ENCODE measurements around the gene WEE2. TPM values are rescaled to one million over a fixed set of nuclear protein-coding genes. Genes with fewer than 3 reads are reported as not detected.

Gene WEE2
- total RNA-seq, 4 donors from 2014 or later, result not detected

- H3K4me1 ChIP-seq, result no peaks in the 10 kb centered on the region
- no peak overlapping the region for H3K27ac ChIP-seq
- H3K4me3 ChIP-seq, result no peak overlapping the region
- no peaks in the 10 kb centered on the region for H3K27me3 ChIP-seq
- H3K36me3 ChIP-seq, result peaks cover 0 to 87% of the 10 kb centered on the region in 2 donors
- no peak for ATAC-seq
- 87 to 91% methylated on average over 5 to 6 of the region's 6 CpGs for WGBS, 2 donors (ENCODE audit: low coverage in 1 of 2)
- no peaks in the 10 kb centered on the region for H3K9me3 ChIP-seq
- no peak for TF ChIP-seq EP300 (IDR thresholded peaks at IDR 0.05)
- TF ChIP-seq POLR2AphosphoS5 (IDR thresholded peaks at IDR 0.05), result no peak
- TF ChIP-seq CTCF (IDR thresholded peaks at IDR 0.05), result no peak
- TF ChIP-seq POLR2A (IDR thresholded peaks at IDR 0.05), result no peak
Measured at GRCh38 chr7:141664450-141664849, 43.7 kb upstream of the WEE2 start.

- Histone ChIP-seq H3K4me3 (no peak overlapping the region), H3K36me3 (peaks cover 0 to 81% of the 10 kb centered on the region in 2 donors), H3K4me1 (no peaks in the 10 kb centered on the region), H3K9me3 (no peaks in the 10 kb centered on the region), H3K27me3 (no peaks in the 10 kb centered on the region), H3K27ac (no peak overlapping the region)
- 86 to 88% methylated on average over 2 to 12 of the region's 18 CpGs for WGBS, 2 donors (ENCODE audit: low coverage in 1 of 2)
- no peak for ATAC-seq
- TF ChIP-seq EP300 (IDR thresholded peaks at IDR 0.05), result no peak
- no peak for TF ChIP-seq POLR2AphosphoS5 (IDR thresholded peaks at IDR 0.05)
- no peak for TF ChIP-seq CTCF (IDR thresholded peaks at IDR 0.05)
- TF ChIP-seq POLR2A (IDR thresholded peaks at IDR 0.05), result no peak
Measured at GRCh38 chr7:141665208-141666035, 42.7 kb upstream of the WEE2 start.

GRCh38 chr7:141666071-141666470, 42.1 kb upstream of the WEE2 start:
- no peak for ATAC-seq
- no peak for TF ChIP-seq POLR2A (IDR thresholded peaks at IDR 0.05)
- TF ChIP-seq POLR2AphosphoS5 (IDR thresholded peaks at IDR 0.05), result no peak
- no peak for TF ChIP-seq EP300 (IDR thresholded peaks at IDR 0.05)
- TF ChIP-seq CTCF (IDR thresholded peaks at IDR 0.05), result no peak
- Histone ChIP-seq H3K27ac (no peak overlapping the region), H3K4me3 (no peak overlapping the region), H3K9me3 (no peaks in the 10 kb centered on the region), H3K36me3 (peaks cover 0 to 82% of the 10 kb centered on the region in 2 donors), H3K27me3 (no peaks in the 10 kb centered on the region), H3K4me1 (no peaks in the 10 kb centered on the region)
- 68 to 91% methylated on average over 3 to 4 of the region's 4 CpGs for WGBS, 2 donors (ENCODE audit: low coverage in 1 of 2)

- H3K36me3 ChIP-seq, result peaks cover 0 to 80% of the 10 kb centered on the region in 2 donors
- 79 to 89% methylated on average over 2 of the region's 2 CpGs for WGBS, 2 donors (ENCODE audit: low coverage in 1 of 2)
Measured at GRCh38 chr7:141668853-141669252, 39.3 kb upstream of the WEE2 start.

More at GRCh38 chr7:141668853-141669252, 39.3 kb upstream of the WEE2 start:
- no peaks in the 10 kb centered on the region for H3K9me3 ChIP-seq
- no peak overlapping the region for H3K4me3 ChIP-seq
- no peaks in the 10 kb centered on the region for H3K27me3 ChIP-seq
- H3K4me1 ChIP-seq, result no peaks in the 10 kb centered on the region
- ATAC-seq, result no peak
- TF ChIP-seq POLR2AphosphoS5 (IDR thresholded peaks at IDR 0.05) (no peak), CTCF (IDR thresholded peaks at IDR 0.05) (no peak), EP300 (IDR thresholded peaks at IDR 0.05) (no peak), POLR2A (IDR thresholded peaks at IDR 0.05) (no peak)
- no peak overlapping the region for H3K27ac ChIP-seq
